Gastroesophageal sphincter (tissue), 3 donors: ENCODE results near the gene EGFR.

Experiments used
- CTCF ChIP-seq, 4 experiments: fragments of 200-600 bp in 2 of 4; fragments of 450-650 bp in 2 of 4; sonication (generic) in 1 of 4; IDR thresholded peaks; one replicate each; pipeline ENCODE4 v1.5.1; 2017 to 2019; ENCODE audit warnings: antibody characterized with exemption in 4 of 4, mild to moderate bottlenecking in 2 of 4, moderate library complexity in 2 of 4
- EP300 ChIP-seq: sonication (generic); formaldehyde crosslinking; IDR thresholded peaks from one replicate; pipeline ENCODE4 v1.6.1; 2017; ENCODE audit warnings: antibody characterized with exemption, mild to moderate bottlenecking
- POLR2A ChIP-seq, 2 donors: fragments of 450-650 bp; IDR thresholded peaks; one replicate each; pipeline ENCODE4 v1.6.1; 2017; ENCODE audit warnings: antibody characterized with exemption in 2 of 2, mild to moderate bottlenecking in 2 of 2, moderate library complexity in 1 of 2
- POLR2AphosphoS5 ChIP-seq: sonication (generic); formaldehyde crosslinking; IDR thresholded peaks from one replicate; pipeline ENCODE4 v1.6.1; 2017; ENCODE audit warnings: antibody characterized with exemption

DNA sequence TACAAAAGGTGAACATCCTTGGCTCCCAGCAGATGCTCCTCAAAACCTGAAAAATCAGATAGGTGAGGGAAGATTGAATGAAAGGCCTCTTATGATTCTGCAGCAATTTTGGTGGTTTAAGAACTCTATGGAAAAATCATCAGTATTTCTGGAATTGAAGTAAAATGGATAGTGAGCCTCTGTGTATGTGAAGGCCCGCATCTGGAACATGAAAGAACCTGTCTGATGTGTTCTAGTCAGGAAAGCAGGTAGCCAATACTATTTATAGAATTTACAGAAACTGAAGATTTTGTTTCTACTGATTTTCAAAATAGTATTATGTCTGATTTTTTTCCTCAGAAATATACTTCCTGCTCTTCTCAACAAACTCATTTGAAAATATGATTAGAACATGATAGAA, 37.3 kb downstream of the EGFR start:
- TF ChIP-seq POLR2A (IDR thresholded peaks at IDR 0.05), result no peak
- TF ChIP-seq POLR2AphosphoS5, result no peak
- no peak for TF ChIP-seq CTCF (IDR thresholded peaks at IDR 0.05)
- no peak for TF ChIP-seq EP300
